ENCODE data around the gene PCDHGA3.

PCDHGA3 gene

GRCh38 chr5:141360685-141361084 lies 17.1 kb downstream of the PCDHGA3 start:
- in situ Hi-C loops (cut with HindIII; ENCODE audit: low sequenced_read_pairs) = no loop called here
- no peak overlapping the region for H3K4me3 ChIP-seq (ENCODE audit: low read depth, low read length)
- no peak for DNase-seq (ENCODE audit: low read depth, low spot score)
- TF ChIP-seq CTCF (IDR thresholded peaks at IDR 0.05; ENCODE audit: low read depth, low read length) = no peak

GRCh38 chr5:141362719-141363118 lies 19.1 kb downstream of the PCDHGA3 start:
- in situ Hi-C loops (cut with HindIII; ENCODE audit: low sequenced_read_pairs) = no loop called here
- no peak for TF ChIP-seq CTCF (IDR thresholded peaks at IDR 0.05; ENCODE audit: low read depth, low read length)
- no peak for DNase-seq (ENCODE audit: low read depth, low spot score)
- H3K4me3 ChIP-seq (ENCODE audit: low read depth, low read length) = no peak overlapping the region

GRCh38 chr5:141363952-141364660 lies 20.5 kb downstream of the PCDHGA3 start, which contains the start of gene PCDHGA5:
PCDHGA5 (plus strand) TSS chr5:141364162; CDS start chr5:141364331, 169 bp downstream.
- in situ Hi-C loops (cut with HindIII; ENCODE audit: low sequenced_read_pairs) = no loop called here
- TF ChIP-seq CTCF (IDR thresholded peaks at IDR 0.05; ENCODE audit: low read depth, low read length) = no peak
- peak within 1 kb of the TSS; percentile 7 for H3K4me3 ChIP-seq (ENCODE audit: low read depth, low read length)
- DNase-seq (ENCODE audit: low read depth, low spot score) = no peak

GRCh38 chr5:141366016-141366896 lies 22.6 kb downstream of the PCDHGA3 start:
- in situ Hi-C loops (cut with HindIII; ENCODE audit: low sequenced_read_pairs) = no loop called here
- TF ChIP-seq CTCF (IDR thresholded peaks at IDR 0.05; ENCODE audit: low read depth, low read length) = no peak
- DNase-seq (ENCODE audit: low read depth, low spot score) = no peak
- no peak overlapping the region for H3K4me3 ChIP-seq (ENCODE audit: low read depth, low read length)

GRCh38 chr5:141369994-141370848 lies 26.6 kb downstream of the PCDHGA3 start, which contains the start of gene PCDHGB3:
PCDHGB3 (plus strand) TSS chr5:141370242; CDS start chr5:141370395, 153 bp downstream.
- in situ Hi-C loops (cut with HindIII; ENCODE audit: low sequenced_read_pairs) = no loop called here
- DNase-seq (ENCODE audit: low read depth, low spot score) = peak; percentile 68
- H3K4me3 ChIP-seq (ENCODE audit: low read depth, low read length) = peak within 1 kb of the TSS; percentile 38
- peak; percentile 57 for TF ChIP-seq CTCF (IDR thresholded peaks at IDR 0.05; ENCODE audit: low read depth, low read length)
